Fibroblast of lung (primary cell): Measurements from ENCODE around the gene RBM22. TPM values are rescaled to one million over a fixed set of nuclear protein-coding genes. Genes with fewer than 3 reads are reported as not detected.

ENCODE experiments used
- DNase-seq, 2 donors: peaks; one replicate each; pipeline versions ENCODE4 v3.0.0 to v3.0.0-alpha.2; 2010; ENCODE audit warnings: low read depth in 2 of 2
- H2AFZ ChIP-seq: 2 replicates; pipeline ENCODE4 v1.5.1; 2012; ENCODE audit warnings: low read length, control low read depth, inconsistent platforms
- H3K27ac ChIP-seq: 2 replicates; pipeline ENCODE4 v1.5.1; 2011; ENCODE audit warnings: low read length, control low read depth; ENCODE audit not compliant: insufficient read depth
- H3K27me3 ChIP-seq: 2 replicates; pipeline ENCODE4 v1.5.1; 2011; ENCODE audit warnings: mild to moderate bottlenecking, low read length; ENCODE audit not compliant: control insufficient read depth, insufficient read depth
- H3K36me3 ChIP-seq: 2 replicates; pipeline ENCODE4 v1.5.1; 2011; ENCODE audit warnings: low read length; ENCODE audit not compliant: control insufficient read depth, insufficient read depth
- H3K4me1 ChIP-seq: 2 replicates; pipeline ENCODE4 v1.5.1; 2011; ENCODE audit warnings: low read length; ENCODE audit not compliant: control insufficient read depth, insufficient read depth; ENCODE audit errors: extremely low read depth
- H3K4me2 ChIP-seq: 2 replicates; pipeline ENCODE4 v1.5.1; 2011; ENCODE audit warnings: low read length, control low read depth; ENCODE audit not compliant: insufficient read depth; ENCODE audit errors: extremely low read depth
- H3K4me3 ChIP-seq, 4 experiments: fragments of 200-600 bp in 1 of 4; sonication (generic) in 1 of 4; replicated peaks in 1 of 4; 2 replicates each; pipeline ENCODE4 v1.5.1; 2011 to 2016; ENCODE audit warnings: low read length in 4 of 4, low read depth in 3 of 4, mild to moderate bottlenecking in 3 of 4, control low read depth in 2 of 4, inconsistent platforms in 1 of 4, mixed read lengths in 1 of 4; ENCODE audit not compliant: insufficient read depth in 1 of 4; ENCODE audit errors: control extremely low read depth in 1 of 4
- H3K79me2 ChIP-seq: 2 replicates; pipeline ENCODE4 v1.5.1; 2012; ENCODE audit warnings: mild to moderate bottlenecking, low read length, inconsistent platforms; ENCODE audit not compliant: control insufficient read depth, insufficient read depth
- H3K9ac ChIP-seq: 2 replicates; pipeline ENCODE4 v1.5.1; 2011; ENCODE audit warnings: mild to moderate bottlenecking, low read length, control low read depth; ENCODE audit not compliant: insufficient read depth
- H3K9me3 ChIP-seq: 2 replicates; pipeline ENCODE4 v1.5.1; 2012; ENCODE audit warnings: low read depth, low read length; ENCODE audit not compliant: control insufficient read depth, insufficient read depth
- H4K20me1 ChIP-seq: 2 replicates; pipeline ENCODE4 v1.5.1; 2011; ENCODE audit warnings: low read length; ENCODE audit not compliant: control insufficient read depth, insufficient read depth; ENCODE audit errors: extremely low read depth
- CTCF ChIP-seq, 2 donors: IDR thresholded peaks in 1 of 2; conservative IDR thresholded peaks in 1 of 2; 1 replicate in 1 of 2; 2 replicates in 1 of 2; pipeline ENCODE4 v1.5.1; 2011 to 2012; ENCODE audit warnings: low read length in 2 of 2, control low read depth in 1 of 2, inconsistent platforms in 1 of 2, low read depth in 1 of 2, mild to moderate bottlenecking in 1 of 2
- EZH2 ChIP-seq: IDR thresholded peaks from 2 replicates; pipeline ENCODE4 v1.5.1; 2012; ENCODE audit warnings: low read length, control low read depth, mild to moderate bottlenecking; ENCODE audit errors: missing control alignments
- polyA plus RNA-seq, 2 donors: library from polyadenylated mRNA; depleted of rRNA in 1 of 2; stranded (reverse) in 1 of 2; unstranded in 1 of 2; fragments of >200 nt; gene quantifications; 2 replicates each; pipeline ENCODE4 v1.2.1, GENCODE V29; 2011 to 2012; ENCODE audit warnings: missing spikeins in 1 of 2
- total RNA-seq: library from RNA; depleted of rRNA; stranded (reverse); fragments of >200 nt; gene quantifications from 2 replicates; pipeline ENCODE4 v1.2.1, GENCODE V29; 2014

The RBM22 gene
- total and polyA plus RNA-seq, 2 donors (not counting 1 experiment from before 2014, with no cell fraction given): 15.4 to 36.7 TPM

GRCh38 chr5:150641006-150641570 is 59.8 kb downstream of the RBM22 start:
- Histone ChIP-seq H3K9me3 (no peaks in the 10 kb centered on the region), H3K27ac (peak overlapping the region; percentile 89), H3K79me2 (no peaks in the 10 kb centered on the region), H3K36me3 (no peaks in the 10 kb centered on the region), H3K4me1 (peaks cover 71% of the 10 kb centered on the region), H3K4me2 (peak overlapping the region; percentile 88), H2AFZ (no peak overlapping the region), H3K9ac (peak overlapping the region; percentile 46), H4K20me1 (no peaks in the 10 kb centered on the region), H3K4me3 (peak overlapping the region; percentile 37 to 59 (median 49)), H3K27me3 (no peaks in the 10 kb centered on the region)
- DNase-seq: peak; percentile 49 to 91
- no peak for TF ChIP-seq EZH2
- TF ChIP-seq CTCF (conservative IDR thresholded peaks at IDR 0.05 in 1 of 2, IDR thresholded peaks at IDR 0.05 in 1 of 2; ENCODE audit: low read depth in 1 of 2, low read length in 2 of 2): no peak

Other genes starting within 250 kb of the RBM22 start
- gene NDST1, start 192.9 kb downstream of the RBM22 start, total RNA-seq: 18.2 and 38.5 TPM in 2 replicates
- gene NDST1, start 192.9 kb downstream of the RBM22 start, polyA plus RNA-seq: 50.5 and 94.8 TPM in 2 replicates
- 5.6 and 6.6 TPM in 2 replicates for gene SYNPO, start 60.4 kb downstream of the RBM22 start, total RNA-seq
- 9.8 and 10.5 TPM in 2 replicates for gene SYNPO, start 60.4 kb downstream of the RBM22 start, polyA plus RNA-seq
- 0.33 and 0.77 TPM in 2 replicates for gene MYOZ3, start 39.8 kb downstream of the RBM22 start, total RNA-seq
- 0.14 and 0.26 TPM in 2 replicates for gene MYOZ3, start 39.8 kb downstream of the RBM22 start, polyA plus RNA-seq
- 44.7 and 67.2 TPM in 2 replicates for gene DCTN4, start 58.0 kb upstream of the RBM22 start, total RNA-seq
- 60.0 and 60.8 TPM in 2 replicates for gene DCTN4, start 58.0 kb upstream of the RBM22 start, polyA plus RNA-seq
- gene SMIM3, start 77.7 kb upstream of the RBM22 start, total RNA-seq: 34.9 and 59.9 TPM in 2 replicates
- 69.9 and 78.7 TPM in 2 replicates for gene SMIM3, start 77.7 kb upstream of the RBM22 start, polyA plus RNA-seq
- gene IRGM, start 145.5 kb upstream of the RBM22 start, total RNA-seq: 0.17 TPM in 1 of 2 replicates, not detected in the other
- 0.17 TPM in 1 of 2 replicates, not detected in the other for gene IRGM, start 145.5 kb upstream of the RBM22 start, polyA plus RNA-seq
- 8.0 and 9.9 TPM in 2 replicates for gene ZNF300, start 203.9 kb upstream of the RBM22 start, total RNA-seq
- gene ZNF300, start 203.9 kb upstream of the RBM22 start, polyA plus RNA-seq: 5.2 TPM in 2 replicates